ENCODE measurements around the gene SKAP1. TPM values are rescaled to one million over a fixed set of nuclear protein-coding genes. Genes with fewer than 3 reads are reported as not detected.

SKAP1 gene
- total and polyA plus RNA-seq, 4 donors: 0.84 to 3.6 (median 3.1) TPM; not detected in 1

- no peak overlapping the region for H3K4me3 ChIP-seq (ENCODE audit: low read length in 2 of 2)
- no peaks in the 10 kb centered on the region for H3K36me3 ChIP-seq (ENCODE audit: control insufficient read depth in 1 of 2, insufficient read depth in 2 of 2, low read length in 1 of 2)
- intact Hi-C loops (cut with DNase I): no loop called here
- no peak for ATAC-seq (ENCODE audit: low FRiP score)
- no peaks in the 10 kb centered on the region for H3K9me3 ChIP-seq (ENCODE audit: control insufficient read depth, low read length)
- H3K4me1 ChIP-seq (ENCODE audit: control insufficient read depth in 1 of 2, insufficient read depth in 2 of 2, low read length in 2 of 2): no peaks in the 10 kb centered on the region
- WGBS, 2 donors: 57 to 61% methylated on average over 11 of the region's 11 CpGs
- H3K27me3 ChIP-seq (ENCODE audit: control insufficient read depth in 1 of 2, insufficient read depth in 2 of 2, low read length in 1 of 2): no peaks in the 10 kb centered on the region
- H3K27ac ChIP-seq (ENCODE audit: low read depth in 1 of 2, low read length in 2 of 2): no peak overlapping the region
- DNase-seq: no peak
These were observed 279.4 kb downstream of the SKAP1 start for GRCh38 chr17:48150597-48151001.

GRCh38 chr17:48149787-48150463 is 280.1 kb downstream of the SKAP1 start:
- DNase-seq (no peak), ATAC-seq (ENCODE audit: low FRiP score) (no peak)
- H3K9me3 ChIP-seq (ENCODE audit: control insufficient read depth, low read length): no peaks in the 10 kb centered on the region
- H3K36me3 ChIP-seq (ENCODE audit: control insufficient read depth in 1 of 2, insufficient read depth in 2 of 2, low read length in 1 of 2): no peaks in the 10 kb centered on the region
- H3K4me1 ChIP-seq (ENCODE audit: control insufficient read depth in 1 of 2, insufficient read depth in 2 of 2, low read length in 2 of 2): no peaks in the 10 kb centered on the region
- intact Hi-C loops (cut with DNase I): no loop called here
- H3K4me3 ChIP-seq (ENCODE audit: low read length in 2 of 2): no peak overlapping the region
- 79 to 81% methylated on average over 4 of the region's 4 CpGs for WGBS, 2 donors
- no peaks in the 10 kb centered on the region for H3K27me3 ChIP-seq (ENCODE audit: control insufficient read depth in 1 of 2, insufficient read depth in 2 of 2, low read length in 1 of 2)
- H3K27ac ChIP-seq (ENCODE audit: low read depth in 1 of 2, low read length in 2 of 2): no peak overlapping the region

DNA sequence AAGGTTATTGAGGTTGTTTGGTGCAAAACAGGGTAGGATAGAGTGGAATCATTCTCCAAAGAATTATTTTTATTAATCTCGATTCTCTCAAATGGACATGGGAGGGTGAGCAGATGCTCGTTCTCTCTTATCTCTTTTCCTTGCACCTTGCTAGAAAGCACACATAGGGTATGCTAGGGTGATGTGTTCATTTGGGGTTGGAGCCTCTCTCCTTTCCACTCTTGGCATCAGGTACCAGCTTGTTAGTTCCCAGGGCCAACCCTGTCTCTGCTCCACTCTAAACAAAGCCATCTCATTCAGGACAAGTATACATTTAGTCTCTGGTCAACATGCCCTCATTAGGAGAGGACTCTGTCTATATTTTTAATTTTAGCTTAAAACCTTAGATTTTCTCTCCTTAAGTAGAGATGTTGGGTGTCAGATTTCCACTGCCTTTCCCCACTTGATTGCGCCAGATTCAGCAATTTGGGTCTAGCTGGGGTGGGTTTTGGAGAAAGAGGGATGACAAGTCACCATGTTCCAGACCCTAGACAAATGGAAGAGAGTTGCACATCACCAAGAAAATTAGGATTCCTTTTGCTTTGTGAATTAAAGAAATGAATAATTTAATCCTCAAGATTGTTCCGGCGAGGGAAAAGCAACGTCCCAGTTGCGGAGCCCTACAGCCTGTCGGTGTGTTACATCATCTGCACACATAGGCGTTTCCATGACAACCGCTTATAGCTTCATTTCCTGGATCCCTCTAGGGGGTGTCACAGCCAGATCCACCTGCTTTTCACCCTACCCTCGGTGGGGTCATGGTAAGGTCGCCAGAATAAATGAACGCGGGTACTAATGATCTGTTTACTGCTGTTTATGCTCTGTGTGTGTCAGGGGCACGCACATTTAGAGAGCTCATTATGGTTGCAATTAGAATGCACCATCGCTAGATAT is 280.9 kb downstream of the SKAP1 start:
- Histone ChIP-seq H3K36me3 (ENCODE audit: control insufficient read depth in 1 of 2, insufficient read depth in 2 of 2, low read length in 1 of 2) (no peaks in the 10 kb centered on the region), H3K4me1 (ENCODE audit: control insufficient read depth in 1 of 2, insufficient read depth in 2 of 2, low read length in 2 of 2) (no peaks in the 10 kb centered on the region), H3K4me3 (ENCODE audit: low read length in 2 of 2) (no peak overlapping the region), H3K27ac (ENCODE audit: low read depth in 1 of 2, low read length in 2 of 2) (no peak overlapping the region), H3K27me3 (ENCODE audit: control insufficient read depth in 1 of 2, insufficient read depth in 2 of 2, low read length in 1 of 2) (peaks cover 0 to 3% of the 10 kb centered on the region in 2 donors), H3K9me3 (ENCODE audit: control insufficient read depth, low read length) (no peaks in the 10 kb centered on the region)
- WGBS, 2 donors: 49 to 56% methylated on average over 16 of the region's 16 CpGs
- intact Hi-C loops (cut with DNase I): no loop called here
- ATAC-seq (ENCODE audit: low FRiP score) (no peak), DNase-seq (no peak)

DNA sequence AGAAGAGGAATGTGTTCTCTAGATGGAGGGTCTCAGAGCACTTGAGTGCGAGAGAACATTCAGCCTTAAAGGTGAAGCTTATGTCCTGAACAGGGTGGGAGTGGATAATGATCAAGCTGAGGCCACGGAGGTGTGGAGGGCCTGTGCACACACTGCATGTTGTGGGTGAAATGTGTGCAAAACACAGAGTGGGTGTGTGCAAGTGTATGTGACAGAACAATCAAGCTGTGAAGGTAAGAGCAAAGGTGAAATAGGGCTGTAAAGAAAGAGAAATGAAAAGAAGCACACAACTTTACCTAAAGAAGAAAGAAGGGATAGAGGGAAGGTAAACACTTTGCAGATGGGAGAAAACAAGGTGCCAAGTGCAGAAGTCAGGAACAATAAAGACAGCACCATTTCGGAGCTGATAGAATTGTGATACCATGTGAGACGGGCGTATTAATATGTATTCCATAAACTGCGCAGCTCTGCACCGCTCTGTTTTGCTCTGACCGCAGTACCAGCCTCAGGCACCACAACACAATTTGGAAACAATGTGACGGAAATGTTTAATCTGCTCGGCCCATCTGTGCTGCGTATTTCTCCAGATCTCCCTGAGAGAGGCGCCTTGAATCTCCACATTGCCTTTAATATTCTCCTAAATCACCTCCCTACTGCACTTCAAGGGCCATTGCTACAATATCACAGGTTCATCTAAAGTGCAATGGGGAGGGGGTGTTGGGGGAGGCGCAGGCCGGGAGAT is 281.8 kb downstream of the SKAP1 start:
- WGBS, 2 donors: 82 to 86% methylated on average over 14 of the region's 14 CpGs
- Histone ChIP-seq H3K36me3 (ENCODE audit: control insufficient read depth in 1 of 2, insufficient read depth in 2 of 2, low read length in 1 of 2) (no peaks in the 10 kb centered on the region), H3K27me3 (ENCODE audit: control insufficient read depth in 1 of 2, insufficient read depth in 2 of 2, low read length in 1 of 2) (peaks cover 0 to 6% of the 10 kb centered on the region in 2 donors), H3K27ac (ENCODE audit: low read depth in 1 of 2, low read length in 2 of 2) (no peak overlapping the region), H3K4me1 (ENCODE audit: control insufficient read depth in 1 of 2, insufficient read depth in 2 of 2, low read length in 2 of 2) (no peaks in the 10 kb centered on the region), H3K9me3 (ENCODE audit: control insufficient read depth, low read length) (no peaks in the 10 kb centered on the region), H3K4me3 (ENCODE audit: low read length in 2 of 2) (no peak overlapping the region)
- no peak for ATAC-seq (ENCODE audit: low FRiP score)
- intact Hi-C loops (cut with DNase I): no loop called here
- no peak for DNase-seq

GRCh38 chr17:48144976-48145798 is 284.8 kb downstream of the SKAP1 start:
- 98 to 99% methylated on average over 3 of the region's 3 CpGs for WGBS, 2 donors
- H3K4me3 ChIP-seq (ENCODE audit: low read length in 2 of 2): no peak overlapping the region
- no peaks in the 10 kb centered on the region for H3K4me1 ChIP-seq (ENCODE audit: control insufficient read depth in 1 of 2, insufficient read depth in 2 of 2, low read length in 2 of 2)
- no peak overlapping the region for H3K27ac ChIP-seq (ENCODE audit: low read depth in 1 of 2, low read length in 2 of 2)
- no peaks in the 10 kb centered on the region for H3K36me3 ChIP-seq (ENCODE audit: control insufficient read depth in 1 of 2, insufficient read depth in 2 of 2, low read length in 1 of 2)
- no peak for DNase-seq
- ATAC-seq (ENCODE audit: low FRiP score): no peak
- peaks cover 0 to 6% of the 10 kb centered on the region in 2 donors for H3K27me3 ChIP-seq (ENCODE audit: control insufficient read depth in 1 of 2, insufficient read depth in 2 of 2, low read length in 1 of 2)
- no peaks in the 10 kb centered on the region for H3K9me3 ChIP-seq (ENCODE audit: control insufficient read depth, low read length)
- intact Hi-C loops (cut with DNase I): no loop called here

DNA sequence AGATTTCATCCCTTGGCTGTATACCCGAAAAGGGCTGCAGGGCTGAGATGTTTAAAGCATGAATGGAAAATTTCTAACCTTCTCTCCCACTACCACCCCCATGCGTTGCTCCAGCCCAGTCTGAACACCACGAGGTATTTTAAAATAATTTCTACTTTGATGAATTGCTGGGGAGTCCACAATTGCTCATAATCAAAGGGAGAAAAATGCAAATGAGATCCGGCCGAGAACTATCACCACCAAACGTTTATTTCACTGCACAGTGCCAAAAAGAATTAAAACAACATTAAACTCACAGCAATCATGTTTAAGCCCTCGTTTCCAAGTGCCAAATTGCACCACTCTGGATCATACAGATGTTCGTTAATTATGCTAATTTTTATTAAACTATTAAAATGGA is 285.8 kb downstream of the SKAP1 start:
- H3K36me3 ChIP-seq (ENCODE audit: control insufficient read depth in 1 of 2, insufficient read depth in 2 of 2, low read length in 1 of 2): no peaks in the 10 kb centered on the region
- H3K27ac ChIP-seq (ENCODE audit: low read depth in 1 of 2, low read length in 2 of 2): no peak overlapping the region
- WGBS, 2 donors: 46 to 52% methylated on average over 8 of the region's 8 CpGs
- no peaks in the 10 kb centered on the region for H3K4me1 ChIP-seq (ENCODE audit: control insufficient read depth in 1 of 2, insufficient read depth in 2 of 2, low read length in 2 of 2)
- no peak overlapping the region for H3K4me3 ChIP-seq (ENCODE audit: low read length in 2 of 2)
- ATAC-seq (ENCODE audit: low FRiP score) (no peak), DNase-seq (no peak)
- H3K9me3 ChIP-seq (ENCODE audit: control insufficient read depth, low read length): no peaks in the 10 kb centered on the region
- H3K27me3 ChIP-seq (ENCODE audit: control insufficient read depth in 1 of 2, insufficient read depth in 2 of 2, low read length in 1 of 2): peaks cover 0 to 6% of the 10 kb centered on the region in 2 donors
- intact Hi-C loops (cut with DNase I): no loop called here

DNA sequence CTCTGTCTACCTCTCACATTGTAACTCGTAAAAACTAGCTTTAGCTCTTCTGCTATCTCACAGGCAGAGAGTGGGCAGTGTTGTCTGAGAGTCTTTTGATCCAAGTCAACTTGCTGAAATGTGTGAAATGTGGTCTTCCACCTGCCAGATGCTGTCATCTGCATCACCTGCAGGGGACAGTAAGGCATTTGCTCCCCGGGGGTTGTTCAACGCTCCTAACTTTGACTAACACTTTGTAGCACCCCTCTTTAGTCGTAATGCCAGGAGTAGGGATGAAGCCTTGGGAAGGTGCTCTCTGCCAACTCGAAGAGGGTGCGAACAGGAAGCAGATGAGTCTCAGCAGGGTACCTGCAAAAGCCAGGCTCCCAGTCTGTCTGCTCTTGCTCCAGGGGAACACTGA is 286.4 kb downstream of the SKAP1 start:
- peaks cover 0 to 6% of the 10 kb centered on the region in 2 donors for H3K27me3 ChIP-seq (ENCODE audit: control insufficient read depth in 1 of 2, insufficient read depth in 2 of 2, low read length in 1 of 2)

GRCh38 chr17:48139944-48140343 is 290.1 kb downstream of the SKAP1 start:
- H3K27ac ChIP-seq (ENCODE audit: low read depth in 1 of 2, low read length in 2 of 2): no peak overlapping the region
- ATAC-seq (ENCODE audit: low FRiP score) (no peak), DNase-seq (no peak)
- intact Hi-C loops (cut with DNase I): no loop called here
- H3K4me3 ChIP-seq (ENCODE audit: low read length in 2 of 2): no peak overlapping the region
- peaks cover 0 to 6% of the 10 kb centered on the region in 2 donors for H3K27me3 ChIP-seq (ENCODE audit: control insufficient read depth in 1 of 2, insufficient read depth in 2 of 2, low read length in 1 of 2)
- H3K4me1 ChIP-seq (ENCODE audit: control insufficient read depth in 1 of 2, insufficient read depth in 2 of 2, low read length in 2 of 2): no peaks in the 10 kb centered on the region
- WGBS, 2 donors: 64 to 66% methylated on average over 2 of the region's 2 CpGs
- H3K9me3 ChIP-seq (ENCODE audit: control insufficient read depth, low read length): no peaks in the 10 kb centered on the region
- H3K36me3 ChIP-seq (ENCODE audit: control insufficient read depth in 1 of 2, insufficient read depth in 2 of 2, low read length in 1 of 2): no peaks in the 10 kb centered on the region

More for the DNA sequence above, 286.4 kb downstream of the SKAP1 start:
- Histone ChIP-seq H3K27ac (ENCODE audit: low read depth in 1 of 2, low read length in 2 of 2) (no peak overlapping the region), H3K36me3 (ENCODE audit: control insufficient read depth in 1 of 2, insufficient read depth in 2 of 2, low read length in 1 of 2) (no peaks in the 10 kb centered on the region), H3K9me3 (ENCODE audit: control insufficient read depth, low read length) (no peaks in the 10 kb centered on the region), H3K4me1 (ENCODE audit: control insufficient read depth in 1 of 2, insufficient read depth in 2 of 2, low read length in 2 of 2) (no peaks in the 10 kb centered on the region), H3K4me3 (ENCODE audit: low read length in 2 of 2) (no peak overlapping the region)
- 30 to 31% methylated on average over 6 of the region's 6 CpGs for WGBS, 2 donors
- intact Hi-C loops (cut with DNase I): no loop called here
- no peak for ATAC-seq (ENCODE audit: low FRiP score)
- no peak for DNase-seq

Data from aorta (tissue), 5 donors.